Colon (tissue), 2 donors: ENCODE measurements around the gene NRBP1.

Source experiments
- FAIRE-seq: peaks from 2 replicates; lab custom pipeline; 2012; peaks lifted over from hg19 to GRCh38; lab: Jason Lieb, UNC
- donor health status: control.
- donor health status: control.

NRBP1 gene

DNA sequence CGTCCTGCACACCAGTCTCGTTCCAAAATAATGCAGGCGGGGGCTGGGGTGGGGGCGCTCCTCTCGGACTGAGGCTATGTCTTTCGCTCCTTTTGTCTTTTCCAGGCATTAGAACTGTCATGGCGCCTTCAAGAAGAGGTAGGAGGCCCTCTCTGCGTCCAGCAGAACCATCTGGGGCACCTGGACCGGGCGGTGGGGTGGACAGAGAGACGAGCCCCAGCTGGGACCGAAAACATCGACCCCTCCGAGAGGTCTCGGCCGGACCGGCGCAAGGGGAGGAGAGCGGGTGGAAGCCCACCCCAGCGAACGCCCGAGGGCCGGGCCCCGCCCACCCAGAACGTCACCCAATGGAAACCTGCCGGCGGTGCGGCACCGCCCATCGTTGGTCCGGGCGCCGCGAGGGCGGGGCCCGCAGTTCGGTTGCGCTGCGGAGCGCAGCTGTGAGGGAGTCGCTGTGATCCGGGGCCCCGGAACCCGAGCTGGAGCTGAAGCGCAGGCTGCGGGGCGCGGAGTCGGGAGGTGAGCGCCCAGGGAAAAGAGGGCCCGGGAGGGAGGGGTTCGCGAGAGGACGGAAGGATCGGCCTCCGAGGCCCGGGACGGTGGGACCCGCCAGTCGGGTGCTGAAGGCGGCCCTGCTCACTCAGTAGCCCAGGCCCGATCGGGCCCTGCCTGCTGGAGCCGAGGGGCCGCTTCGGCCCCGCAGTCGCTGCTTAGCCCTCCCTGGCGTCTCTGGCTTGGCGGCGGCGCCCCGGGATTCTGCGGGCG is at the start of gene NRBP1:
Gene NRBP1 (plus strand): TSS at position 419 of the 765 bp plus-strand sequence. CDS start 4,643 bp downstream, outside the sequence.
- FAIRE-seq, result no peak

DNA sequence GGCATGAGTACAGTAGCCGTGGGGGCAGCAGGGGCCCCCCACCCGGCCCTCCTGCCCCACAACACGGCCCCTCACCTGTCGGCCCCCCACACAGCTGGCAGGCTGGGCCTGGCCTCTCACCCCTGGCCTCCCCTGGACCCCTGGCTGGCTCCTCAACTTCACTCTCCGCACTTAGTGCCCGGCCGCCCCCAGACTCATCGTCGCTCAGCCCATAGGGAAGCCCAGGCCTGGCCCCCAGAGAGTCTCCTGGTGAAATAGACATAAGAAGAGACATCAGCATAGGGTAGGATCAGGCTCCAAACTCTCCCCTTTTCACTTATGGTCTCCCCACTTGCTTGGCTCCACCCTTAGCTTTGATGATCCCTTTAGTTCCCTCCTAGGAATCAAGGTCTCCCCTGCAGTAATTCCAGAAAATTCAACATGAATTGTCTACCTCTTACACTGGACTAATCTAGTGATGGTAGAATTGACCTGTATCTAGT is 49.6 kb upstream of the NRBP1 start:
- no peak for FAIRE-seq

- no peak for FAIRE-seq
Observed at GRCh38 chr2:27379383-27379835, 49.0 kb upstream of the NRBP1 start.

- FAIRE-seq, result no peak
Observed at GRCh38 chr2:27379836-27380625, 48.4 kb upstream of the NRBP1 start.

GRCh38 chr2:27380626-27381545 is 47.5 kb upstream of the NRBP1 start, which contains the start of gene ZNF513:
TSS of gene ZNF513 (minus strand) at chr2:27380734. CDS start at chr2:27380526, 208 bp downstream.
- FAIRE-seq, result no peak

DNA sequence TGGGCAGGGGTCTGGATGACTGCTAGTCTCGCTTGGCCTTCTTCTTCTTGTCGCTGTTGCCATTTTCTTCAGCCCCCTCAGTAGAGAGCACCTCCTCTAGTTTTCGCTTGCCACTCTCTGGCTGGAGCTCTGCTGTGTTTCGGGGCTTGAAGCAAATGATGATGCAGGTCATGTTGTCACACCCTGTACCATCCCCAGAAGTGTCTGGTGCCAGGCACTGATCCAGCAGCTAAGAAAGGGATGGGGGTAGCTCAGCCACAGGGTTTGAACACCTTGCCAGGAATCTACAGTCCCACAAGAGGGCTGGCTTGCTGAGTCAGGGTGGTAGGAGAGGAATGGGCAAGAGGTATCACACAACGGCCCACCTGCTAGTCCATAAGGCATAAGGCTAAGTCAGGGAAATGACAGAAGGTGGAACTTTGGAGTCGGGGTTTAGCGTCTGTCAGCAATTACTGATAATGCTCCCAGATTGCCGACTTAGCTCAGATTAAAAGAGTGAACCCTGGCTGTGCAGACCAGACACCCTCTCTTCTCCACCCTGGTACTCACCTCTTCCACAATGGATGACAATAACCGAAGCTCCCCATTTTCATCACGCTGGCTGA is 46.8 kb upstream of the NRBP1 start:
- no peak for FAIRE-seq

GRCh38 chr2:27390822-27391679 is 37.4 kb upstream of the NRBP1 start:
- FAIRE-seq, result no peak

- no peak for FAIRE-seq
Observed at GRCh38 chr2:27393225-27393624, 35.2 kb upstream of the NRBP1 start.

DNA sequence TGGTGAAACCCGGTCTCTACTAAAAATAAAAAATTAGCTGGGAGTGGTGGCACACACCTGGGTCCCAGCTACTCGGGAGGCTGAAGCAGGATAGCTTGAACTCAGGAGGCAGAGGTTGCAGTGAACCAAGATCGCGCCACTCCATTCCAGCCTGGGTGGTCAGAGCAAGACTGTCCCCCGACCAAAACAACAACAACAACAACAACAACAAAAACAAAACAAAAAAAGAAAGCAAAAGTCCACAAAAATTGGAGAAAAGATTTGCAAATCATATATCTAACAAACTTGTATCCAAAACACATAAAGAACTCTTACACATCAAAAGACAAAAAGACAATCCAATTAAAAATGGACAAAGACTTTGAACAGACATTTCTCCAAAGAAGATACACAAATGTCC is 29.5 kb upstream of the NRBP1 start:
- no peak for FAIRE-seq

DNA sequence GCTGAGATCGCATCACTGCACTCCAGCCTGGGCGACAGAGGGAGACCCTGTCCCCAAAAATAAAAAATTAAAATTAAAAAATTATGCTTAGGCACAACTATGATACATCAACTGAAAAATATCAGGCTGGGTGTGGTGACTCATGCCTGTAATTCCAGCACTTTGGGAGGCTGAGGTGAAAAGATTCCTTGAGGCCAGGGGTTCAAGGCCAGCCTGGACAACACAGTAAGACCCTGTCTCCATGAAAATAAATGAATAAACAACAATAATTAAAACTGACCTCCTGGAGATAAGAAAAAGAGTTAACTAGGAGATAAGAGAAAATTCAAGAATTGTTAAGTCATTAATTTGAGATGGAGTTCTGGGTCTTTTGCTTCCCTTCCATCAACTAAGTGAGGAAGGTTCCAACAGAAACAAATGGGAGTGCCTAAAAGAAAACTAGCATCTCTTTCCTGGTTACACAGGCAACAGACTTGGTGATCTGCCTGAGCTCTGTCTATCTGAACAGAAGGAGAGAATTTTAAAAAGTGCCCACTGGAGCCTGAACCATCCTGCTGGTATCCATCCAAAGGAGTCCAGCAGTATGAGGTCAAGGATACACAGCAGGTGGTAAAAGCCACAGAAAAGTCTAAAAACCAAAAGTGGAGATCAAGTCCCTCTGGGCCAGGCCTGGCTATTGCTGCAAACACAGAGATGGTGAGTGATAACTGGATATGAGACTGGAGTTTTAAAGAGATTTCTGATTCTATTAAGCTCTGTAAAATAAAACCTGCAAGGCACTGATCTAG is 27.9 kb upstream of the NRBP1 start:
- no peak for FAIRE-seq

- FAIRE-seq, result no peak
Observed at GRCh38 chr2:27407798-27408491, 20.5 kb upstream of the NRBP1 start.

GRCh38 chr2:27408601-27409320 is 19.7 kb upstream of the NRBP1 start:
- FAIRE-seq, result no peak

GRCh38 chr2:27409321-27410073 is 18.9 kb upstream of the NRBP1 start, which contains the start of gene PPM1G:
TSS of gene PPM1G (minus strand) at chr2:27409591. CDS start at chr2:27409422, 169 bp downstream.
- no peak for FAIRE-seq

GRCh38 chr2:27412419-27413152 is 15.8 kb upstream of the NRBP1 start:
- no peak for FAIRE-seq

DNA sequence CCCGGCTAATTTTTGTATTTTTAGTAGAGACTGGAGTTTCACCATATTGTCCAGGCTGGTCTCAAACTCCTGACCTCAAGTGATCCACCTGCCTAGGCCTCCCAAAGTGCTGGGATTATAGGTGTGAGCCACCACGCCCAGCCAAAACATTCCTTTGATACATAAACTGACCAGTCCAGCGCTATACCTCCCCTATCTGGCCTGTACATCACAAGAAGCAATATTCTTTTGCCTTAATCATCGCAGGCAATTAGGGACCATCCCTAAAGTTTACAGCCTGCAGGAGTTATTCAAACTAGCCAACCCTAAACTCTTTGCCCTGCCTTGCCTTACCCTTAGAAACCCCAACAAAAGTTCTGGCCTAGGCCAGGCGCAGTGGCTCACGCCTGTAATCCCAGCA is 12.3 kb upstream of the NRBP1 start:
- no peak for FAIRE-seq

- FAIRE-seq, result no peak
Observed at GRCh38 chr2:27420996-27421395, 7.4 kb upstream of the NRBP1 start.
